HUES48 (cell line): ENCODE measurements around the gene MAP3K12.

Source experiments
- H3K27ac ChIP-seq: one replicate; pipeline ENCODE4 v1.7.0; 2013; ENCODE audit warnings: low read depth, low read length, inconsistent platforms
- H3K27me3 ChIP-seq: 2 replicates; pipeline ENCODE4 v1.6.1; 2013; ENCODE audit warnings: mild to moderate bottlenecking, low read length; ENCODE audit not compliant: control insufficient read depth, insufficient read depth
- H3K36me3 ChIP-seq: 2 replicates; pipeline ENCODE4 v1.6.1; 2013; ENCODE audit warnings: low read length; ENCODE audit not compliant: control insufficient read depth, insufficient read depth
- H3K4me1 ChIP-seq: 2 replicates; pipeline ENCODE4 v1.6.1; 2013; ENCODE audit warnings: mild to moderate bottlenecking, low read length; ENCODE audit not compliant: control insufficient read depth, insufficient read depth
- H3K4me3 ChIP-seq: 2 replicates; pipeline ENCODE4 v1.5.1; 2013; ENCODE audit warnings: mild to moderate bottlenecking, low read depth, low read length
- H3K9ac ChIP-seq: 2 replicates; pipeline ENCODE4 v1.6.1; 2013; ENCODE audit warnings: mild to moderate bottlenecking, low read depth, low read length, moderate library complexity
- H3K9me3 ChIP-seq: 2 replicates; pipeline ENCODE4 v1.6.1; 2013; ENCODE audit warnings: low read length; ENCODE audit not compliant: control insufficient read depth, insufficient read depth

MAP3K12 gene

DNA sequence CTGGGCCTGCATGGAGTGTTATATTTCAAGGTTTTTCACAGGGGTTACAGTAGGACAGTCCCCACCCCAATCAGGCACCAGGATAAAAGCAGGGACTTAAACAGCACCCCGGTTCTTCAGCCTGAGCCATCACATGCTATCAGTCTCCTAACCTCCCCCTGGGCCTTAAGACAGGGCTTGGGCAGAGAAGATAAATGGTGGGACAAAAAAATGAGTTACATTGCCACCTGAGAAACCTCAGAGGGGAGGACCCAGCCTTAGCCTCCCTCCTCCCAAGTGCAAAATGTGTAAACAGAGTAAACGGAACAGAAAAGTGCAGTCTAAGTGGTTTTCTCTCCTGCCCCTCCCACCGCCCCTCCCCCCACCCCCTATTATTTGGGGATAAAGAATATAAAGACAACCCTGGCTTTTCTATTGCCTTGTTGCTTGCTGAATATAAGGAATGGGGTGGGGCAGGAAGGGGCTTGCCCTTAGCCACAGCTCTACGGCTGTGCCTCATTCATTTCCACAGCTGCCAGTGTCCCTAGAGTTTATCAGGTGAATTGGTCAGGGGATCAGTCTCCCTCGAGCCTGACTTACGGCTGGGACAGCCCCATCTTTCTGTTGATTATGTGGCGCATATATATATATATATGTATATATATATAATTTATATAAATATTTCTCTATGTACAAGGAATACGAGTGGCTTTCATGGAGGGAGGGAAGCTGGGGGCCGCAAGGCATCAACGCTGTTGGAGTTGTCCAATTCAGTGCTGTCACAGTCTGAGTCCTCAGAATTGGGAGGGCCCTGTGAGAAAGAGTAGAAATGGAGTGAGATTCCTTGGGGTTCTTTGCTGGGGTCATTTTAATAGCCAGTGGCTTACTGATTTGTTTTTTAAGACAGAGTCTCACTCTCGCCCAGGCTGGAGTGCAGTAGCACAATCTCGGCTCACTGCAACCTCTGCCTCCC lies 18.5 kb downstream of the MAP3K12 start:
- Histone ChIP-seq H3K4me1 (0 out of 2 replicates have a peak, but pooled peaks cover 10% of the 10 kb centered on the region), H3K9me3 (no peaks in the 10 kb centered on the region), H3K9ac (no peak overlapping the region), H3K27me3 (no peaks in the 10 kb centered on the region), H3K36me3 (peaks cover 85% of the 10 kb centered on the region), H3K4me3 (no peak overlapping the region), H3K27ac (peak overlapping the region; percentile 26)

DNA sequence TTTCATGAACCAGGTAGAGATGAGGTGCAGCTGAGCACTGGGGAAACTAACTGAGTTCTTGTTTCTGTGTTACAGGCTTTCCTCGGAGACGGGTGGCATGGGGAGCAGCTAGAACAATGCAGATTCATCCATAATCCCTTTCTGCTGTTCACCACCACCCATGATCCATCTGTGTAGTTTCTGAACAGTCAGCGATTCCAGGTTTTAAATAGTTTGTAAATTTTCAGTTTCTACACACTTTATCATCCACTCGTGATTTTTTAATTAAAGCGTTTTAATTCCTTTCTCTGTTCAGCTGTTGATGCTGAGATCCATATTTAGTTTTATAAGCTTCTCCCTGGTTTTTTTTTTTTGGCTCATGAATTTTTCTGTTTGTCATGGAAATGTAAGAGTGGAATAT lies 19.9 kb downstream of the MAP3K12 start:
- Histone ChIP-seq H3K36me3 (peaks cover 87% of the 10 kb centered on the region), H3K27ac (peak overlapping the region; percentile 42), H3K9ac (no peak overlapping the region), H3K4me1 (0 out of 2 replicates have a peak, but pooled peaks cover 10% of the 10 kb centered on the region), H3K27me3 (no peaks in the 10 kb centered on the region), H3K9me3 (no peaks in the 10 kb centered on the region), H3K4me3 (no peak overlapping the region)

DNA sequence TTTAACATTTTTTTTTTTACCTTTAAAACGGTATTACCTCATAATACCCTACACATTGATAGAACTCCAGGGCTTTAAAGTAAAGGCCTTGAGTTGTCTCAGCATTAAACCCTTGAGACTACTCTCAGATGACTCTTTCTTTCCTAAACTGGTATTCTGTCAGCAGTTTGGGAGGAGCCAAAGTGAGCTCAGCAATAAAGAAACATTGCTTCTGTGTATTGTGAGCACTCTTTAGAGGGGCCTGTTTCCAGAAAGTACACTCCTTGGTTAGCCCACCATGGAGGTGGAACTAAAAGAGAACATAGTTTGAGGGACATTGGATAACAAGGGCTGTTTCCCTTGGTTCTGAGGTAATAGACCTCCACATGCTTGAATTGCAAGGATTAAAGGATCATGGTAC lies 20.4 kb downstream of the MAP3K12 start:
- Histone ChIP-seq H3K4me1 (peaks cover 11% of the 10 kb centered on the region; the same call in 1 of the 2 replicates), H3K9me3 (no peaks in the 10 kb centered on the region), H3K27me3 (no peaks in the 10 kb centered on the region), H3K9ac (no peak overlapping the region), H3K4me3 (no peak overlapping the region), H3K27ac (peak overlapping the region; percentile 42), H3K36me3 (peaks cover 87% of the 10 kb centered on the region)

DNA sequence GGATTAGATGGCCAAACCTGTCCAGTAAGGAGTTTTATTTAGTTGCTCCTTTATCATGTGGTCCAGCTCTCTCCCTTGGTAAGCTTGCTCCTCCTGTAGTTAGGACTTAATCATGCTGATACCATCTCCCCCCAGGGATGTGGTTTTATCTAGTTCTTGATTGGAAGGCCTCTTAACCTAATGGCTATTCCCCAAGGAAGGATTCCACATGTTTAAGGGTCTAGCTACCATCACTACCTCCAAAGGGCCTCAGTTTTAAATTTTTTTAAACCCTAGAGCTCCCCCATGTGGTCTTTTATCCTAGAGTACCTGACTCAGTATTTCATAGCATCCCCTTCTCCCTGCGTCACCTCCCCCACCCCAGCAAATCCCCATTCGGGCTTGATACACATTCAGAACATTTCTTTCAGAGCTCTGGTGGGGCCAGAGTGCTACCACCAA lies 22.5 kb downstream of the MAP3K12 start:
- Histone ChIP-seq H3K4me3 (no peak overlapping the region), H3K27me3 (no peaks in the 10 kb centered on the region), H3K4me1 (peaks cover 14% of the 10 kb centered on the region; the same call in 1 of the 2 replicates), H3K9me3 (no peaks in the 10 kb centered on the region), H3K9ac (no peak overlapping the region), H3K27ac (peak overlapping the region; percentile 9), H3K36me3 (peaks cover 91% of the 10 kb centered on the region)

DNA sequence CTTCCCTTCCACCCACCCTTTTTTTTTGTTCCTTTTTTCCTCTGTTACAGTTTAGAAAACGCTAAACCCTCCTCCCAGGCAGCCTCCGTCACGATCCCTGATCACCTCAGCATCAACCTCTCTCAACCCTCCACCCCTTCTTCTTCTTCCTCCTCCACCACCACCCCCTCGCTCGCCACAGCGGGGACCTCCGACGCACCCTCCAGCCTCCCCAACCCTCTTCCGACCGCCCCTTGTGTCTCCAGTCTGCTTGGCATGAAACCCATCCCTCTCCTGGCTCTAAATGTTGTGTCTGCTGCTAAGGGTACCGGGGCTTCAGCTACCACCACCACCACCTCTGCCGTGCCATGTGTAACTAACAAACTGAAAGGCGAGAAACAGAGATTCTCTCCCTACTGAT lies 24.4 kb downstream of the MAP3K12 start:
- Histone ChIP-seq H3K27me3 (no peaks in the 10 kb centered on the region), H3K4me3 (no peak overlapping the region), H3K27ac (peak overlapping the region; percentile 12), H3K4me1 (peaks cover 11% of the 10 kb centered on the region; the same call in 1 of the 2 replicates), H3K9me3 (no peaks in the 10 kb centered on the region), H3K9ac (no peak overlapping the region), H3K36me3 (peaks cover 97% of the 10 kb centered on the region)

DNA sequence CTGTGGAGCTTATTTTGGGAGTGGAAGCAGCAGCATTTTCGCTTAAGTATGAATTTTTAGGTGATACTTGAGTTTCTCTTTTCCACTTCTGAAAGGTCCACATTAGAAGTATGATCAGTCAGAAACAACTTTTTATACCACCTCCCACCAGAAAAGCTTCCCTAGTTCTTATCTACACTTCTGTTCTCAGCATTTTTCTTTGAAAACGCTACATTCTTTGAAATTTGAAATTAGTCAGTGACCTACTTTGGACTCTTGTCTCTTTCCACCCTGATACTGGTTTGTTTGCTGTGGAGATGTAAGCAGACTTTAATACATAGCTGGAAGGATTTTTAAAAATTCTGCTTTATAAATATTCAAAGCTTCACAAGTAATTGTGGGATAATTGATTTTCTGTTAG lies 25.2 kb downstream of the MAP3K12 start:
- Histone ChIP-seq H3K27me3 (no peaks in the 10 kb centered on the region), H3K4me1 (peaks cover 9% of the 10 kb centered on the region; the same call in 1 of the 2 replicates), H3K36me3 (peaks cover 97% of the 10 kb centered on the region), H3K9ac (no peak overlapping the region), H3K4me3 (no peak overlapping the region), H3K9me3 (no peaks in the 10 kb centered on the region), H3K27ac (peak overlapping the region; percentile 12)

DNA sequence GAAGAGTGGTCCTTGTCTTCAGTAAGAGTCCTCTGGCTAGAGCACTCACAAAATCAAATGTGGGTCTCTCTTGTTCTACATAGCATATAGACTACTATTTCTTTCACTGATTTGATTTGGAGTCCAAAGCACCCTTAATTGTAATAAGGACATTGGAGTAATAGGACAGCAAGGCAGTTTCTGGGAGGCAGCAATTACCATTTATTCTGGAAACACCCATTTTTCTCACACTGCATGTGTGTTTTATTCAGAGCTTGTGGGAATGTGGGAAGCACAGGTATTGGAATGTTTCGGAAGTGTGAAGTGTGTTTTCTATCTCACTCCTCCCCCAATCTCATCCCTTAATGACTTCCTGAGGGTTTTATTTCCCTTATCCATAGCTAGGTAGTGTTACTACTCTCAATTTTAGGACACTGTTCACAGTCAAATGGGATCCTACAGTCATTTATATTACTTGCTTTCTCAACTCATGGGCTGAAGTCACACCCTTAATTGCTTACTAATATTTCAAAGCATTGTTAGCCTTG lies 27.1 kb downstream of the MAP3K12 start:
- Histone ChIP-seq H3K9me3 (no peaks in the 10 kb centered on the region), H3K9ac (no peak overlapping the region), H3K36me3 (peaks cover 98% of the 10 kb centered on the region), H3K4me1 (peaks cover 9% of the 10 kb centered on the region; the same call in 1 of the 2 replicates), H3K4me3 (no peak overlapping the region), H3K27ac (no peak overlapping the region), H3K27me3 (no peaks in the 10 kb centered on the region)

DNA sequence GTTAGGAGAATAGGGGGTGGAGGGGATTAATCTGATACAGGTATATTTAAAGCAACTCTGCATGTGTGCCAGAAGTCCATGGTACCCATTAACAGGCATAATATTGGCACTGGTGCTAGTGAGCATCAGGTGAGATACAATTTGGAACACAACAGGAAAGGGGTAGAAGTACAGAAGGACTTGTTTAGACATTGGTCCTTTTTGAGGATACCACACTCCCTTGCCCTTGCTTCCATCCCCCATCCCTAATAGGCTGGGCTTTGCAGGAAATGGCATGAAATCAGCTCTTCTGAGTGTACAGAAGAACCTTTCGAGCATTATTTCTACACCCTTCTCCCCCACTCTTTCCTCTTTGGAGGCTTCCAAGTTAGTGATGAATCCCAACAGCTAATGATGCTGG lies 31.0 kb downstream of the MAP3K12 start:
- no peak overlapping the region for H3K9ac ChIP-seq
- peaks cover 13% of the 10 kb centered on the region for H3K4me1 ChIP-seq
- H3K27ac ChIP-seq: no peak overlapping the region
- H3K36me3 ChIP-seq: peaks cover 97% of the 10 kb centered on the region
- no peaks in the 10 kb centered on the region for H3K9me3 ChIP-seq
- no peaks in the 10 kb centered on the region for H3K27me3 ChIP-seq
- H3K4me3 ChIP-seq: no peak overlapping the region

DNA sequence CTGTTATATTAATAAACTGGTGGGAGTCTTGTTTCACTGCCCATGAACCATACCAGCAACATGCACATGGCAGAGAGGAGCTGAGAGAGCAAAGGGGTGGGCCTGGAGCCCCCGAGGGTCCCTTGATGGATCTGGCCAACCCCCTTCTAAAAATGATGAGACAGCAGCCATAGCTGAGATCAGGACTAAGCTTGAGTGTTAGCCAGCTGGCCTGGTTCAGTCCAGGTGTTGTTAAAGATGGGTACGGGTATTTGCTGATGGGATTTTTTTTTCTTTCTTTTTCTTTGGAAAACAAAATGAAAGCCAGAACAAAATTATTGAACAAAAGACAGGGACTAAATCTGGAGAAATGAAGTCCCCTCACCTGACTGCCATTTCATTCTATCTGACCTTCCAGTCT lies 31.4 kb downstream of the MAP3K12 start:
- peaks cover 98% of the 10 kb centered on the region for H3K36me3 ChIP-seq
- no peak overlapping the region for H3K27ac ChIP-seq
- H3K27me3 ChIP-seq: no peaks in the 10 kb centered on the region
- H3K4me1 ChIP-seq: peaks cover 17% of the 10 kb centered on the region
- H3K4me3 ChIP-seq: no peak overlapping the region
- H3K9me3 ChIP-seq: no peaks in the 10 kb centered on the region
- no peak overlapping the region for H3K9ac ChIP-seq

DNA sequence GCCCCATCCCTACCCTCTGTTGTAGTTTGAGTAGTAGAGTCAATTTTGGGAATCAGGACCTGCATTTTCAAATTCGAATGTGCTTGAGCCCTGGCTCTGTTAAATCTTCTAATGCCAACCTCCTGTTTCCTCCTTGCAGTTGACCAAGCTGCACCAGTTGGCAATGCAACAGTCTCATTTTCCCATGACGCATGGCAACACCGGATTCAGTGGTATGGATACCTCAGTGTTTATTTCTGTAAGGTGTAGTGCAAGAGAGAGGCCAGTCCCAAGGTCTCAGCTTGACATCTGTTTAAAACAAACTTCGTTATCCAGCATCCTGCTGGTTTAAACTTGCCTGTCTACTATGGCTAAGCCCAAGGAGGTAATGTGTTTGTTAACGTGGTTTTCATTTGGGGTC lies 32.2 kb downstream of the MAP3K12 start:
- peaks cover 24% of the 10 kb centered on the region for H3K4me1 ChIP-seq
- no peak overlapping the region for H3K9ac ChIP-seq
- H3K27ac ChIP-seq: no peak overlapping the region
- no peaks in the 10 kb centered on the region for H3K27me3 ChIP-seq
- no peaks in the 10 kb centered on the region for H3K9me3 ChIP-seq
- H3K4me3 ChIP-seq: no peak overlapping the region
- H3K36me3 ChIP-seq: peaks cover 98% of the 10 kb centered on the region

DNA sequence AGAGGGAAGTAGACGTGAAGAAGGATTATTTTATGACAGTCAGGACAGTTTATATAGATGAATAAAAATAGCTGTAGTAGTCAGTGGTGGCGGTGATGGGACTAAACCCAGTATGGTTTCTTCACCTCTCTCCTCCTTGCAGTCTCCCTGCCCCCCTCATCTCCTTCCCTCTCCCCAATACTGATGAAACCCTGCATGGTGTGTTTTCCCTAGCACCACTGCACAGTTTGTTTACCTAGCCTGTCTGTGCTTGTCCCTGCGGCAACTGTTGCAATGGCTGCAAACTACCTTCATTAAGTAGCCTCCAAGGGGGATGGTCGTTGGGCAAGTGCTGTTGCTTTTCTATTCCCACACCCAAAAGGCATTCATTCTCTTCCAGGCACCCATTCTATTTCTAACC lies 32.6 kb downstream of the MAP3K12 start:
- Histone ChIP-seq H3K4me3 (no peak overlapping the region), H3K9me3 (no peaks in the 10 kb centered on the region), H3K27ac (no peak overlapping the region), H3K9ac (no peak overlapping the region), H3K27me3 (no peaks in the 10 kb centered on the region), H3K4me1 (peaks cover 24% of the 10 kb centered on the region), H3K36me3 (peaks cover 98% of the 10 kb centered on the region)
